Right ventricle myocardium inferior (tissue), 1 donor: ENCODE measurements around the gene IKZF1. TPM values are rescaled to one million over a fixed set of nuclear protein-coding genes. Genes with fewer than 3 reads are reported as not detected.

ENCODE experiments used
- ATAC-seq: fragments of 200-7000 bp; cut with Tn5 transposase; one replicate; pipeline ENCODE4 v1.9.1; 2020; ENCODE audit warnings: mild to moderate bottlenecking, moderate library complexity
- DNase-seq: peaks from one replicate; pipeline ENCODE4 v3.0.0; 2021; ENCODE audit errors: missing footprints
- intact Hi-C: fragments of 100-400 bp; cut with DNase I; formaldehyde crosslinking; loops from one replicate; pipeline ENCODE4 v1.11.0; 2022
- total RNA-seq: library from RNA; stranded (reverse); fragmentation: NEBNext Ultra II Directional; extraction: Animal tissue kit (Norgen Biotek cat#: 25700); gene quantifications from one replicate; pipeline ENCODE4 v1.2.1, GENCODE V29; 2021
- donor health status: DM: no; HTN: yes; CAD: no; lungs with severe emphysema.

Gene IKZF1
- total RNA-seq, 1 donor from 2014 or later = 3.5 TPM

- ATAC-seq = no peak
Observed at GRCh38 chr7:50359995-50360925, 55.7 kb downstream of the IKZF1 start.

GRCh38 chr7:50362142-50362541 is 57.6 kb downstream of the IKZF1 start:
- ATAC-seq = no peak
- intact Hi-C loops = no loop called here

More at GRCh38 chr7:50359995-50360925, 55.7 kb downstream of the IKZF1 start:
- intact Hi-C loops = no loop called here
- DNase-seq = no peak

GRCh38 chr7:50362712-50363282 is 58.3 kb downstream of the IKZF1 start:
- intact Hi-C loops = no loop called here
- DNase-seq (no peak), ATAC-seq (no peak)

More at GRCh38 chr7:50362142-50362541, 57.6 kb downstream of the IKZF1 start:
- DNase-seq = no peak

- intact Hi-C loops = no loop called here
- DNase-seq = no peak
- ATAC-seq = no peak
Observed at GRCh38 chr7:50363327-50364060, 59.0 kb downstream of the IKZF1 start.

GRCh38 chr7:50364645-50365044 is 60.1 kb downstream of the IKZF1 start:
- ATAC-seq (no peak), DNase-seq (no peak)
- intact Hi-C loops = no loop called here

GRCh38 chr7:50366311-50366710 is 61.8 kb downstream of the IKZF1 start:
- ATAC-seq = no peak
- DNase-seq = no peak
- intact Hi-C loops = no loop called here

GRCh38 chr7:50367100-50367499 is 62.6 kb downstream of the IKZF1 start:
- ATAC-seq (no peak), DNase-seq (no peak)
- intact Hi-C loops = no loop called here

- ATAC-seq = no peak
- intact Hi-C loops = no loop called here
- no peak for DNase-seq
Observed at GRCh38 chr7:50367570-50367969, 63.1 kb downstream of the IKZF1 start.

- DNase-seq (no peak), ATAC-seq (no peak)
- intact Hi-C loops = no loop called here
Observed at GRCh38 chr7:50368366-50368765, 63.9 kb downstream of the IKZF1 start.

- intact Hi-C loops = no loop called here
- no peak for ATAC-seq
- DNase-seq = no peak
Observed at GRCh38 chr7:50369143-50370026, 64.9 kb downstream of the IKZF1 start.

GRCh38 chr7:50370884-50371283 is 66.4 kb downstream of the IKZF1 start:
- DNase-seq (no peak), ATAC-seq (no peak)
- intact Hi-C loops = no loop called here

- intact Hi-C loops = no loop called here
- ATAC-seq (no peak), DNase-seq (no peak)
Observed at GRCh38 chr7:50371551-50372021, 67.1 kb downstream of the IKZF1 start.

GRCh38 chr7:50372923-50373322 is 68.4 kb downstream of the IKZF1 start:
- no peak for DNase-seq
- intact Hi-C loops = no loop called here
- ATAC-seq = no peak

- intact Hi-C loops = no loop called here
- DNase-seq (no peak), ATAC-seq (no peak)
Observed at GRCh38 chr7:50376056-50376820, 71.7 kb downstream of the IKZF1 start.

- intact Hi-C loops = no loop called here
- DNase-seq (no peak), ATAC-seq (no peak)
Observed at GRCh38 chr7:50377356-50377755, 72.8 kb downstream of the IKZF1 start.

- intact Hi-C loops = no loop called here
- no peak for DNase-seq
- no peak for ATAC-seq
Observed at GRCh38 chr7:50379082-50379481, 74.6 kb downstream of the IKZF1 start.

GRCh38 chr7:50379539-50379938 is 75.0 kb downstream of the IKZF1 start:
- intact Hi-C loops = no loop called here
- ATAC-seq = no peak
- DNase-seq = no peak

- intact Hi-C loops = no loop called here
Observed at GRCh38 chr7:50382455-50382854, 77.9 kb downstream of the IKZF1 start.

More at GRCh38 chr7:50382455-50382854, 77.9 kb downstream of the IKZF1 start:
- no peak for DNase-seq
- no peak for ATAC-seq
